ENCODE results near the gene AZGP1. TPM values are rescaled to one million over a fixed set of nuclear protein-coding genes. Genes with fewer than 3 reads are reported as not detected.

The AZGP1 gene
- total and polyA plus RNA-seq, 2 of the 13 experiments (the other 11 are each of a cell fraction or from before 2014, with no cell fraction given): 93.8 to 229 TPM

DNA sequence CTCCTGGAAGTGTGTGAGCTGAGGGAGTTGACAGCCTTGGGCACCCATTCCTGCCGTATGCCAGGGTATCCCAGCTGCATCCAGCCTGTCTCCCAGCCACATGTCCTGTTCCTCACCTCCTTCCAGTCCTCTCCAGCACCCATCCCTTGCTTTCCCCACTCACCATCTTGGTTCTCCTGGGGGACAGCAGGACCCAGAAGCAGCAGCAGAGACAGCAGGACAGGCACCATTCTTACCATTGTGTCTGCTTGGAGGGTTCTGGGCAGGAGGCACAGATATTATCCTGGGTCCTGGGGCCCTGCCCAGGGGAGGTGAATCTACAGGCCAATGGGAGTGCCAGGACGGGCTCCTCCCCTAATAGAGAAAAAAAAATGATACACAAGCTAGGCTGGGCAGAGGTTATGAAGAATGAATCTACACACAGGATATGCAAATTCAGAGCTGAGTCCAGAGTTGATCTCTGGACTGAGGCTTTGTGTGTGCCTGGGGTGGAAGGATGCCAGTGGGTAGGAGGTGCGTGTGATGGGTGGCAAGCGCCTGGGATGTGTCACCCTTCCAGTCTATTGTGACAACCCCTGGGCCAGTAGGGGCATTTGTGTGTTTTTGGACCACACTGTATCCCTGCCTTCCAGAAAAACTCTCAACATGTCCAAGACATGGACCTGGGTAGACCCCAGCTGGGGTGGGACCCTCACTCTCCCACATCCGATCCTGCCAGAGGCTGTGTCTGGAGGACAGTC lies at the start of gene AZGP1 (continued):
- TF ChIP-seq TBX3 (IDR thresholded peaks at IDR 0.05; ENCODE audit: borderline replicate concordance) (no peak), ZNF24 (IDR thresholded peaks at IDR 0.05) (no peak), CBX5 (CRISPR knock-in tag; IDR thresholded peaks at IDR 0.05; ENCODE audit: borderline replicate concordance) (peak; percentile 54; the same call in 1 of the 2 replicates), ZNF282 (IDR thresholded peaks at IDR 0.05; ENCODE audit: partially characterized antibody) (no peak), SPEN (CRISPR knock-in tag; IDR thresholded peaks at IDR 0.05; ENCODE audit: low read depth) (no peak), TRIM24 (CRISPR knock-in tag; IDR thresholded peaks at IDR 0.05) (no peak), HNF4G (IDR thresholded peaks at IDR 0.05; ENCODE audit: borderline replicate concordance, low read depth, low read length) (peak; percentile 17; the same call in 1 of the 2 replicates), HNF4G (CRISPR knock-in tag; IDR thresholded peaks at IDR 0.05; ENCODE audit: borderline replicate concordance, low read depth) (no peak), SNAI1 (CRISPR knock-in tag; IDR thresholded peaks at IDR 0.05; ENCODE audit: borderline replicate concordance) (no peak), IKZF4 (CRISPR knock-in tag; IDR thresholded peaks at IDR 0.05; ENCODE audit: borderline replicate concordance, low read depth, not compliant biosample characterization) (no peak), POLR2AphosphoS2 (IDR thresholded peaks at IDR 0.05; ENCODE audit: low read depth, low read length) (0 out of 2 replicates have a peak, but pooled peaks have one; percentile 58), AHR (CRISPR knock-in tag; IDR thresholded peaks at IDR 0.05) (no peak), ZNF660 (CRISPR knock-in tag; IDR thresholded peaks at IDR 0.05; ENCODE audit: borderline replicate concordance, low read depth) (no peak), KLF11 (CRISPR knock-in tag; IDR thresholded peaks at IDR 0.05) (0 out of 2 replicates have a peak, but pooled peaks have one; percentile 30), ZNF510 (CRISPR knock-in tag; IDR thresholded peaks at IDR 0.05; ENCODE audit: low read depth) (no peak), JDP2 (CRISPR knock-in tag; IDR thresholded peaks at IDR 0.05; ENCODE audit: borderline replicate concordance) (no peak)
- TF ChIP-seq, protein P1, sequence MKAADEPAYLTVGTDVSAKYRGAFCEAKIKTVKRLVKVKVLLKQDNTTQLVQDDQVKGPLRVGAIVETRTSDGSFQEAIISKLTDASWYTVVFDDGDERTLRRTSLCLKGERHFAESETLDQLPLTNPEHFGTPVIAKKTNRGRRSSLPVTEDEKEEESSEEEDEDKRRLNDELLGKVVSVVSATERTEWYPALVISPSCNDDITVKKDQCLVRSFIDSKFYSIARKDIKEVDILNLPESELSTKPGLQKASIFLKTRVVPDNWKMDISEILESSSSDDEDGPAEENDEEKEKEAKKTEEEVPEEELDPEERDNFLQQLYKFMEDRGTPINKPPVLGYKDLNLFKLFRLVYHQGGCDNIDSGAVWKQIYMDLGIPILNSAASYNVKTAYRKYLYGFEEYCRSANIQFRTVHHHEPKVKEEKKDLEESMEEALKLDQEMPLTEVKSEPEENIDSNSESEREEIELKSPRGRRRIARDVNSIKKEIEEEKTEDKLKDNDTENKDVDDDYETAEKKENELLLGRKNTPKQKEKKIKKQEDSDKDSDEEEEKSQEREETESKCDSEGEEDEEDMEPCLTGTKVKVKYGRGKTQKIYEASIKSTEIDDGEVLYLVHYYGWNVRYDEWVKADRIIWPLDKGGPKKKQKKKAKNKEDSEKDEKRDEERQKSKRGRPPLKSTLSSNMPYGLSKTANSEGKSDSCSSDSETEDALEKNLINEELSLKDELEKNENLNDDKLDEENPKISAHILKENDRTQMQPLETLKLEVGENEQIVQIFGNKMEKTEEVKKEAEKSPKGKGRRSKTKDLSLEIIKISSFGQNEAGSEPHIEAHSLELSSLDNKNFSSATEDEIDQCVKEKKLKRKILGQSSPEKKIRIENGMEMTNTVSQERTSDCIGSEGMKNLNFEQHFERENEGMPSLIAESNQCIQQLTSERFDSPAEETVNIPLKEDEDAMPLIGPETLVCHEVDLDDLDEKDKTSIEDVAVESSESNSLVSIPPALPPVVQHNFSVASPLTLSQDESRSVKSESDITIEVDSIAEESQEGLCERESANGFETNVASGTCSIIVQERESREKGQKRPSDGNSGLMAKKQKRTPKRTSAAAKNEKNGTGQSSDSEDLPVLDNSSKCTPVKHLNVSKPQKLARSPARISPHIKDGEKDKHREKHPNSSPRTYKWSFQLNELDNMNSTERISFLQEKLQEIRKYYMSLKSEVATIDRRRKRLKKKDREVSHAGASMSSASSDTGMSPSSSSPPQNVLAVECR (CRISPR knock-in tag; IDR thresholded peaks at IDR 0.05; ENCODE audit: borderline replicate concordance): peak; percentile 75; the same call in 1 of the 2 replicates
- TF ChIP-seq, protein P2, sequence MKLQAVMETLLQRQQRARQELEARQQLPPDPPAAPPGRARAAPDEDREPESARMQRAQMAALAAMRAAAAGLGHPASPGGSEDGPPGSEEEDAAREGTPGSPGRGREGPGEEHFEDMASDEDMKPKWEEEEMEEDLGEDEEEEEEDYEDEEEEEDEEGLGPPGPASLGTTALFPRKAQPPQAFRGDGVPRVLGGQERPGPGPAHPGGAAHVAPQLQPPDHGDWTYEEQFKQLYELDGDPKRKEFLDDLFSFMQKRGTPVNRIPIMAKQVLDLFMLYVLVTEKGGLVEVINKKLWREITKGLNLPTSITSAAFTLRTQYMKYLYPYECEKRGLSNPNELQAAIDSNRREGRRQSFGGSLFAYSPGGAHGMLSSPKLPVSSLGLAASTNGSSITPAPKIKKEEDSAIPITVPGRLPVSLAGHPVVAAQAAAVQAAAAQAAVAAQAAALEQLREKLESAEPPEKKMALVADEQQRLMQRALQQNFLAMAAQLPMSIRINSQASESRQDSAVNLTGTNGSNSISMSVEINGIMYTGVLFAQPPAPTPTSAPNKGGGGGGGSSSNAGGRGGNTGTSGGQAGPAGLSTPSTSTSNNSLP (IDR thresholded peaks at IDR 0.05; ENCODE audit: low read depth, low read length): peak; percentile 96
- TF ChIP-seq, protein P3, sequence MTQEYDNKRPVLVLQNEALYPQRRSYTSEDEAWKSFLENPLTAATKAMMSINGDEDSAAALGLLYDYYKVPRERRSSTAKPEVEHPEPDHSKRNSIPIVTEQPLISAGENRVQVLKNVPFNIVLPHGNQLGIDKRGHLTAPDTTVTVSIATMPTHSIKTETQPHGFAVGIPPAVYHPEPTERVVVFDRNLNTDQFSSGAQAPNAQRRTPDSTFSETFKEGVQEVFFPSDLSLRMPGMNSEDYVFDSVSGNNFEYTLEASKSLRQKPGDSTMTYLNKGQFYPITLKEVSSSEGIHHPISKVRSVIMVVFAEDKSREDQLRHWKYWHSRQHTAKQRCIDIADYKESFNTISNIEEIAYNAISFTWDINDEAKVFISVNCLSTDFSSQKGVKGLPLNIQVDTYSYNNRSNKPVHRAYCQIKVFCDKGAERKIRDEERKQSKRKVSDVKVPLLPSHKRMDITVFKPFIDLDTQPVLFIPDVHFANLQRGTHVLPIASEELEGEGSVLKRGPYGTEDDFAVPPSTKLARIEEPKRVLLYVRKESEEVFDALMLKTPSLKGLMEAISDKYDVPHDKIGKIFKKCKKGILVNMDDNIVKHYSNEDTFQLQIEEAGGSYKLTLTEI (CRISPR knock-in tag; conservative IDR thresholded peaks at IDR 0.05): no peak
- TF ChIP-seq, protein P4, sequence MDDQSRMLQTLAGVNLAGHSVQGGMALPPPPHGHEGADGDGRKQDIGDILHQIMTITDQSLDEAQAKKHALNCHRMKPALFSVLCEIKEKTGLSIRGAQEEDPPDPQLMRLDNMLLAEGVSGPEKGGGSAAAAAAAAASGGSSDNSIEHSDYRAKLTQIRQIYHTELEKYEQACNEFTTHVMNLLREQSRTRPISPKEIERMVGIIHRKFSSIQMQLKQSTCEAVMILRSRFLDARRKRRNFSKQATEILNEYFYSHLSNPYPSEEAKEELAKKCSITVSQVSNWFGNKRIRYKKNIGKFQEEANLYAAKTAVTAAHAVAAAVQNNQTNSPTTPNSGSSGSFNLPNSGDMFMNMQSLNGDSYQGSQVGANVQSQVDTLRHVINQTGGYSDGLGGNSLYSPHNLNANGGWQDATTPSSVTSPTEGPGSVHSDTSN (CRISPR knock-in tag; IDR thresholded peaks at IDR 0.05; ENCODE audit: borderline replicate concordance): no peak

Measured in HepG2 (cell line).